ENCODE data around the gene ZNF423.

DNA sequence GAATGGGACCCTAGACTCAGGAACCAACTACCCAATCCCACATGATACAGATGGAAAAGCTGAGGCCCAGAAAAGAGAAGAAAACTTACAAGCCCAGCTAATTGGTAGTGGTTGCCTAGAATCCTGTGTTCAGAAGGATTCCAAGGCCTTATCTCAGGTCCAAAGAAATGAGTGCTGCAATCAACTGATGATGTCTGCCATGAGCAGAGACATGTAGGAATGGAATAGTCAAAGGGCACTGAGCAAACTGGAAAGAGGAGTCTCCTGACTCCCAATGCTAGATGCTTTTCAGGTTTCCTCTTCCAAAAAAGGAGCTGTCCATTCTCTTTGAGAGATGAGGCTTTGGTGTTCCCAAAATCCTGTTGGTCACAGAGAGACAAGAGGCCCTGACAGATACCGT, 210.6 kb downstream of the ZNF423 start:
- TF ChIP-seq TAF1 (IDR thresholded peaks at IDR 0.05; ENCODE audit: low read depth, low read length): no peak
- TF ChIP-seq POLR2A (IDR thresholded peaks at IDR 0.05; ENCODE audit: low read depth, low read length): no peak
- TF ChIP-seq SPI1 (IDR thresholded peaks at IDR 0.05; ENCODE audit: low read depth, low read length): no peak

Data from GM12891 (cell line).